GM19324 (cell line): ENCODE data around the gene MYO3B.

Experiments
- ATAC-seq: cut with Tn5 transposase; IDR thresholded peaks from one replicate; pipeline ENCODE4 v1.9.1; 2021; ENCODE audit warnings: mild to moderate bottlenecking, moderate library complexity; ENCODE audit not compliant: unreplicated experiment, low FRiP score

Gene MYO3B

GRCh38 chr2:170228429-170228828, 50.5 kb downstream of the MYO3B start:
- no peak for ATAC-seq

- ATAC-seq = no peak
These were observed 51.2 kb downstream of the MYO3B start for GRCh38 chr2:170229125-170229524.

GRCh38 chr2:170229744-170230143, 51.8 kb downstream of the MYO3B start:
- no peak for ATAC-seq

- no peak for ATAC-seq
These were observed 58.1 kb downstream of the MYO3B start for GRCh38 chr2:170235860-170236679.

- ATAC-seq = no peak
These were observed 58.7 kb downstream of the MYO3B start for GRCh38 chr2:170236680-170237047.

- ATAC-seq = no peak
These were observed 59.7 kb downstream of the MYO3B start for GRCh38 chr2:170237572-170238120.

GRCh38 chr2:170238776-170239175, 60.8 kb downstream of the MYO3B start:
- ATAC-seq = no peak

- ATAC-seq = no peak
These were observed 62.7 kb downstream of the MYO3B start for GRCh38 chr2:170240629-170241028.

GRCh38 chr2:170241756-170242155, 63.8 kb downstream of the MYO3B start:
- no peak for ATAC-seq

GRCh38 chr2:170243118-170243837, 65.3 kb downstream of the MYO3B start:
- no peak for ATAC-seq

GRCh38 chr2:170243898-170244297, 66.0 kb downstream of the MYO3B start:
- ATAC-seq = no peak

- ATAC-seq = no peak
These were observed 66.6 kb downstream of the MYO3B start for GRCh38 chr2:170244555-170244954.

- no peak for ATAC-seq
These were observed 67.4 kb downstream of the MYO3B start for GRCh38 chr2:170245312-170245711.

- no peak for ATAC-seq
These were observed 69.4 kb downstream of the MYO3B start for GRCh38 chr2:170247333-170247732.

- ATAC-seq = no peak
These were observed 70.0 kb downstream of the MYO3B start for GRCh38 chr2:170247882-170248393.

- no peak for ATAC-seq
These were observed 70.8 kb downstream of the MYO3B start for GRCh38 chr2:170248574-170249393.

- no peak for ATAC-seq
These were observed 71.8 kb downstream of the MYO3B start for GRCh38 chr2:170249761-170250160.

- ATAC-seq = no peak
These were observed 72.6 kb downstream of the MYO3B start for GRCh38 chr2:170250584-170250983.

- ATAC-seq = no peak
These were observed 74.5 kb downstream of the MYO3B start for GRCh38 chr2:170252414-170252813.

GRCh38 chr2:170253721-170254230, 75.8 kb downstream of the MYO3B start:
- ATAC-seq = no peak
